ENCODE measurements around the gene LAMC3. TPM values are rescaled to one million over a fixed set of nuclear protein-coding genes. Genes with fewer than 3 reads are reported as not detected.

Gene LAMC3
- total and polyA plus RNA-seq, 9 of the 15 experiments (the other 6 are each of a cell fraction or from before 2014, with no cell fraction given), result 0.10 TPM; not detected in 8

DNA sequence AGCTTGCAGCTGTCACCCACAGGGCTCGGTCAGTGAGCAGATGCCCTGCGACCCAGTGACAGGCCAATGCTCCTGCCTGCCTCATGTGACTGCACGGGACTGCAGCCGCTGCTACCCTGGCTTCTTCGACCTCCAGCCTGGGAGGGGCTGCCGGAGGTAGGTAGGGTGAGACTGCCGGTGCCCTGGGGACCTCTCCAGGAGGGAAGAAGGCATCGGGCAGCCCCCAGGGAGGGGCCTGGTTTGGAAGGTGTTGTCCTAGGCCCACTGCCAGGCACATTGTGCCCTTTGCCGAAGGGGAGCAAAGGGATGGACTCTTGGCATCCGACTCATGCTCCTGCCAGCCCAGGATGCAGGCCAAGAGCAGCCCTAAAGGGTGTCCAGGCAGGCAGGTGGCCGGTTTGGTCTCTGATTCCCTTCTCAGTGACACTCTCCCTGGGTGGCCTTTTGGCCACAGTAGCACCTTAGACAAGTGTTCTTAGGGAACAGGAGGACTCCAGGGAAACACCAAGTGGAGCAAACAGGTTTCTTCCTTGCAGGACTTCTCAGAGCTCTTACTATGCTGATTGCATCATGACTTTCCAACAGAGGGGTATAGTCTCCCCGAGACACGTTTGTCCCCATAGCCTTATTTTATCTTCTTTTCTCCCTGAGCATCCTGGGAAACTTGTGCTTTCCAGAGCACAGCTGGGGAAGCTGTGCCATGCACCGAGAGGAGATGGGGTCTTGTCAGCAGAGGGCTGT lies 59.3 kb downstream of the LAMC3 start (continued):
- no peak for TF ChIP-seq ZNF436 (CRISPR knock-in tag; IDR thresholded peaks at IDR 0.05)

DNA sequence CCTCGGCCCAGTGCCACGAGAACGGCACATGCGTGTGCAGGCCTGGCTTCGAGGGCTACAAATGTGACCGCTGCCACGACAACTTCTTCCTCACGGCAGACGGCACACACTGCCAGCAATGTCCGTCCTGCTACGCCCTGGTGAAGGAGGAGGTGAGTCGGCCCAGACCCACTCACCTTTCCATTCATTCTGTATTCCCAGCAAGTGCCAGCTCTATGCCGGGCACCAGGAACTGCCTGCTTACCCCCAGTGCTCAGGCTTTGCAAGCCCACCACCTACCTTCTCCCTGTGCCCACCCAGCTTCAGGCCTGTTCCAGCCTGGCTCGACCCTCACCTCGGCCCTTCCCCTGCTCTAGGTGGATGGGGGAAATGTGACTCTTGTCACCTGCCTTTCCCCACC lies 60.7 kb downstream of the LAMC3 start:
- DNase-seq (ENCODE audit: extremely low read depth in 1 of 4, low spot score in 3 of 4) (peak in 1 of 4 experiments; percentile 60), ATAC-seq (no peak), FAIRE-seq (no peak)
- POLR2A ChIA-PET, result interaction anchor here (0.7 to 99.3 kb wide), 4 partner anchors 1 to 212 kb away, joined by 3 to 3336 read pairs (median 1670); partner anchors contain the start of genes AIF1L and NUP214
- Histone ChIP-seq H2AFZ (ENCODE audit: low read depth, low read length) (no peak overlapping the region), H3K27me3 (ENCODE audit: control insufficient read depth in 2 of 2, insufficient read depth in 2 of 2, low read length in 2 of 2) (peaks cover 91 to 97% of the 10 kb centered on the region in 2 experiments), H3K4me3 (no peak overlapping the region), H3K4me2 (ENCODE audit: insufficient read depth, low read length) (no peak overlapping the region), H3K27ac (ENCODE audit: extremely low read depth, low read depth, low read length) (no peak overlapping the region), H3K9ac (ENCODE audit: insufficient read depth in 1 of 2, low read depth in 2 of 2, low read length in 2 of 2) (peak overlapping the region in 1 of 2 experiments; percentile 29; a peak in 2 of 4 replicates), H3K4me1 (replicated peaks in 1 of 2; ENCODE audit: control insufficient read depth in 2 of 2, insufficient read depth in 2 of 2, low read length in 2 of 2) (peaks cover 0 to 32% of the 10 kb centered on the region in 2 experiments; a peak in 1 of 5 replicates), H4K20me1 (replicated peaks; ENCODE audit: control insufficient read depth, insufficient read depth, low read length) (peaks cover 72% of the 10 kb centered on the region), H3K79me2 (ENCODE audit: control insufficient read depth, insufficient read depth, low read length) (no peaks in the 10 kb centered on the region), H3K36me3 (ENCODE audit: control insufficient read depth, insufficient read depth, low read length) (no peaks in the 10 kb centered on the region), H3K9me3 (replicated peaks; ENCODE audit: control insufficient read depth, insufficient read depth, low read depth, low read length) (no peaks in the 10 kb centered on the region), H3K9me1 (ENCODE audit: control insufficient read depth, insufficient read depth, low read length) (peaks cover 8% of the 10 kb centered on the region)
- BruUV-seq (replicated peaks), result no TSS peak
- WGBS (ENCODE audit: insufficient coverage, low coverage, missing lambda C conversion rate), result 3% methylated on average over 15 of the region's 15 CpGs
- intact Hi-C loops (cut with micrococcal nuclease), result no loop called here
- CTCF ChIA-PET (ENCODE audit: low intra/inter-chr PET ratio), result no interaction called here
- in situ Hi-C loops (cut with MboI), result no loop called here
- TF ChIP-seq, protein P1, sequence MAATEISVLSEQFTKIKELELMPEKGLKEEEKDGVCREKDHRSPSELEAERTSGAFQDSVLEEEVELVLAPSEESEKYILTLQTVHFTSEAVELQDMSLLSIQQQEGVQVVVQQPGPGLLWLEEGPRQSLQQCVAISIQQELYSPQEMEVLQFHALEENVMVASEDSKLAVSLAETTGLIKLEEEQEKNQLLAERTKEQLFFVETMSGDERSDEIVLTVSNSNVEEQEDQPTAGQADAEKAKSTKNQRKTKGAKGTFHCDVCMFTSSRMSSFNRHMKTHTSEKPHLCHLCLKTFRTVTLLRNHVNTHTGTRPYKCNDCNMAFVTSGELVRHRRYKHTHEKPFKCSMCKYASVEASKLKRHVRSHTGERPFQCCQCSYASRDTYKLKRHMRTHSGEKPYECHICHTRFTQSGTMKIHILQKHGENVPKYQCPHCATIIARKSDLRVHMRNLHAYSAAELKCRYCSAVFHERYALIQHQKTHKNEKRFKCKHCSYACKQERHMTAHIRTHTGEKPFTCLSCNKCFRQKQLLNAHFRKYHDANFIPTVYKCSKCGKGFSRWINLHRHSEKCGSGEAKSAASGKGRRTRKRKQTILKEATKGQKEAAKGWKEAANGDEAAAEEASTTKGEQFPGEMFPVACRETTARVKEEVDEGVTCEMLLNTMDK (IDR thresholded peaks at IDR 0.05; ENCODE audit: borderline replicate concordance, insufficient read depth, low read depth, low read length, poor library complexity, severe bottlenecking), result no peak
- TF ChIP-seq, protein P2, sequence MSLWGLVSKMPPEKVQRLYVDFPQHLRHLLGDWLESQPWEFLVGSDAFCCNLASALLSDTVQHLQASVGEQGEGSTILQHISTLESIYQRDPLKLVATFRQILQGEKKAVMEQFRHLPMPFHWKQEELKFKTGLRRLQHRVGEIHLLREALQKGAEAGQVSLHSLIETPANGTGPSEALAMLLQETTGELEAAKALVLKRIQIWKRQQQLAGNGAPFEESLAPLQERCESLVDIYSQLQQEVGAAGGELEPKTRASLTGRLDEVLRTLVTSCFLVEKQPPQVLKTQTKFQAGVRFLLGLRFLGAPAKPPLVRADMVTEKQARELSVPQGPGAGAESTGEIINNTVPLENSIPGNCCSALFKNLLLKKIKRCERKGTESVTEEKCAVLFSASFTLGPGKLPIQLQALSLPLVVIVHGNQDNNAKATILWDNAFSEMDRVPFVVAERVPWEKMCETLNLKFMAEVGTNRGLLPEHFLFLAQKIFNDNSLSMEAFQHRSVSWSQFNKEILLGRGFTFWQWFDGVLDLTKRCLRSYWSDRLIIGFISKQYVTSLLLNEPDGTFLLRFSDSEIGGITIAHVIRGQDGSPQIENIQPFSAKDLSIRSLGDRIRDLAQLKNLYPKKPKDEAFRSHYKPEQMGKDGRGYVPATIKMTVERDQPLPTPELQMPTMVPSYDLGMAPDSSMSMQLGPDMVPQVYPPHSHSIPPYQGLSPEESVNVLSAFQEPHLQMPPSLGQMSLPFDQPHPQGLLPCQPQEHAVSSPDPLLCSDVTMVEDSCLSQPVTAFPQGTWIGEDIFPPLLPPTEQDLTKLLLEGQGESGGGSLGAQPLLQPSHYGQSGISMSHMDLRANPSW (CRISPR knock-in tag; IDR thresholded peaks at IDR 0.05), result 0 out of 2 replicates have a peak, but pooled peaks have one; percentile 40

Data from K562 (cell line).